NB4 (cell line): ENCODE measurements around the gene PTPRK.
A peak's percentile ranks its signal among the peaks of the same experiment; 100 is the strongest.

ENCODE experiments used
- DNase-seq: peaks from one replicate; pipeline ENCODE4 v3.0.0; 2010; ENCODE audit warnings: low read depth
- H3K4me3 ChIP-seq: one replicate; pipeline ENCODE4 v1.5.1; 2011; ENCODE audit warnings: mild to moderate bottlenecking, low read depth, low read length, moderate library complexity
- MAX ChIP-seq: IDR thresholded peaks from 2 replicates; pipeline ENCODE4 v1.6.1; 2011; ENCODE audit warnings: low read depth, low read length
- MYC ChIP-seq: IDR thresholded peaks from 2 replicates; pipeline ENCODE4 v1.6.1; 2011; ENCODE audit warnings: low read depth, low read length
- POLR2A ChIP-seq: IDR thresholded peaks from 2 replicates; pipeline ENCODE4 v1.6.1; 2011; ENCODE audit warnings: mild to moderate bottlenecking; ENCODE audit not compliant: insufficient read length; ENCODE audit errors: extremely low read depth
- TF ChIP-seq, protein P1 (sequence below): IDR thresholded peaks from one replicate; pipeline ENCODE4 v1.5.1; 2012; ENCODE audit warnings: low read depth, low read length

PTPRK gene

GRCh38 chr6:127950566-127951145 lies 569.7 kb downstream of the PTPRK start:
- H3K4me3 ChIP-seq, result no peak overlapping the region
- TF ChIP-seq MAX, result no peak
- TF ChIP-seq MYC, result no peak
- TF ChIP-seq POLR2A, result no peak
- TF ChIP-seq, protein P1, sequence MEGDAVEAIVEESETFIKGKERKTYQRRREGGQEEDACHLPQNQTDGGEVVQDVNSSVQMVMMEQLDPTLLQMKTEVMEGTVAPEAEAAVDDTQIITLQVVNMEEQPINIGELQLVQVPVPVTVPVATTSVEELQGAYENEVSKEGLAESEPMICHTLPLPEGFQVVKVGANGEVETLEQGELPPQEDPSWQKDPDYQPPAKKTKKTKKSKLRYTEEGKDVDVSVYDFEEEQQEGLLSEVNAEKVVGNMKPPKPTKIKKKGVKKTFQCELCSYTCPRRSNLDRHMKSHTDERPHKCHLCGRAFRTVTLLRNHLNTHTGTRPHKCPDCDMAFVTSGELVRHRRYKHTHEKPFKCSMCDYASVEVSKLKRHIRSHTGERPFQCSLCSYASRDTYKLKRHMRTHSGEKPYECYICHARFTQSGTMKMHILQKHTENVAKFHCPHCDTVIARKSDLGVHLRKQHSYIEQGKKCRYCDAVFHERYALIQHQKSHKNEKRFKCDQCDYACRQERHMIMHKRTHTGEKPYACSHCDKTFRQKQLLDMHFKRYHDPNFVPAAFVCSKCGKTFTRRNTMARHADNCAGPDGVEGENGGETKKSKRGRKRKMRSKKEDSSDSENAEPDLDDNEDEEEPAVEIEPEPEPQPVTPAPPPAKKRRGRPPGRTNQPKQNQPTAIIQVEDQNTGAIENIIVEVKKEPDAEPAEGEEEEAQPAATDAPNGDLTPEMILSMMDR, result no peak
- peak; percentile 24 for DNase-seq

DNA sequence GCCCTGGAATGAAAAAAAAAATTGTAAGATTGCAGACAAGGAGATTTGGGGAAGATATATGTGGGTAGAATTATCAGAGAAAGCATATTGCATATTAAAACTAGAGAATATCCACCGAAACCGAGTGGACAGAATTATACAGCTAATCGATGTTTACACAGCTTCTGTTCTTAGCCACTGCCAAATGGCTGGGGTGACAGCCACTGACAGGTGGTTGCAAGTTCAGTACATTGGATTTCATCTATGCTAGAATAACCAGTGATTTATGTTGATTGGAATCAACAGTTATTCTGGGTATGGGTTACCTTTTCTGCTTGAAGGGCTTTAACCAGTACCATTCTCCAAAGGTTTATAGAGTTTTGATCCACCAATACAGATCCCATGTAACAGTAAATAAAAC lies 571.1 kb downstream of the PTPRK start:
- TF ChIP-seq MYC, result no peak
- H3K4me3 ChIP-seq, result no peak overlapping the region
- DNase-seq, result no peak

DNA sequence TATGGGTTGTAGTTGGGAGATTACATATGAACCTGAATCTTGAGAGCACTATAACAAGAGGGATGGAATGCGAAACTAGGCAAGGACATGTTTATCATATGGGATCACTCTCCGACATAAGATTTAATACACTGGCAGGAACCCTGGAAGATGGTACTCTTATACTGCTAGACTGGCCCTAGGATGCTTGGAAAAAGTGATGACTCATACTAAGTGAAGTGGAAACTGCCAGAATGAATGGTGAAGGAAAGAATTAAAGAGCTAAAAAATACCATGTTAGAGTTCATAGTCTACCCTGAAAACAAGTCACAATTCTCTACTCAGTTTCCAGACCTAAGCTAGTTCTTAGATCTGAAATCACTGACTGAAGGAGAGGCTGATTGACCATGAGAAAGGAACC lies 574.0 kb downstream of the PTPRK start:
- TF ChIP-seq, protein P1, result no peak
- TF ChIP-seq POLR2A, result no peak
- TF ChIP-seq MYC, result no peak
- TF ChIP-seq MAX, result no peak
- DNase-seq, result no peak
- H3K4me3 ChIP-seq, result no peak overlapping the region

- no peak overlapping the region for H3K4me3 ChIP-seq
- TF ChIP-seq POLR2A (no peak), MYC (no peak), MAX (no peak)
- TF ChIP-seq, protein P1, result no peak
- DNase-seq, result no peak
These were observed 574.8 kb downstream of the PTPRK start for GRCh38 chr6:127945434-127946097.

- no peak overlapping the region for H3K4me3 ChIP-seq
- DNase-seq, result no peak
- TF ChIP-seq MAX, result no peak
- TF ChIP-seq, protein P1, result no peak
- TF ChIP-seq MYC, result no peak
- no peak for TF ChIP-seq POLR2A
These were observed 579.2 kb downstream of the PTPRK start for GRCh38 chr6:127941228-127941627.

DNA sequence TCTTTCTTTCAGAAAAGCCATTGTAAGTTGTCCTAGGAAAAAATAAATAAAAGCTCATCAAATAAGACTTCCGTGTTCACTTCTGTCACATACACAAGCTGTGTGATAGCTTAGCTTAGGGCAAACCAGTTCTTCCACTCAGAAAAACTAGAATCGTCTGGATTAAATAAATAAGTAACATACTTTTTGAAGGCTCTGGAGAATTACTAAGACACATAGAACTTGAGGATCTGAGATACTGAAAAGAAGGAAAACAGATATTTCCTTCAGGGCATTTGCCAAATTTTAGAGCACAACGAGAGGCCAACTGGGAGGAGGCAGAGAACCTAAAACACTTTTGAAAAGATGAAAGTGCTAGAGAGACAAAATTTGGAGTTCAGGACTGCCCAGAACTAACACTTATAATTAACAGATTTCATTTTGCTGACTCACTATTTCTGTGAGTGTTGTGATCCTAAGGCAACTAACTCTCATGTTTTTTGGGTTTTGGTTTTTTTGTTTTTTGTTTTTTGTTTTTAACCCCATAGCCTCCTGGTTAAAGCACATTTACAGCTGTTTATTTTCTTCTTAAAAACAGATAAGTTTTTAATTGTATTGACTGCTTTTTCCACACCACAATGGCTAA lies 580.8 kb downstream of the PTPRK start:
- TF ChIP-seq, protein P1, result no peak
- no peak for TF ChIP-seq POLR2A
- no peak for TF ChIP-seq MAX
- TF ChIP-seq MYC, result no peak
- H3K4me3 ChIP-seq, result no peak overlapping the region
- no peak for DNase-seq
